ENCODE data around the gene EXOSC2.

Gene EXOSC2

GRCh38 chr9:130669965-130670364, 23.6 kb upstream of the EXOSC2 start:
- in situ Hi-C loops (cut with HindIII; ENCODE audit: low pct_ligation_motif_present, low sequenced_read_pairs), result no loop called here
- no peak overlapping the region for H3K4me3 ChIP-seq (ENCODE audit: low read depth, low read length)
- no peaks in the 10 kb centered on the region for H3K36me3 ChIP-seq (replicated peaks)
- TF ChIP-seq CTCF (IDR thresholded peaks at IDR 0.05; ENCODE audit: low read depth, low read length, missing control alignments), result no peak
- no peak for DNase-seq
- peaks cover 22% of the 10 kb centered on the region for H3K27me3 ChIP-seq (replicated peaks)
- H3K27ac ChIP-seq, result no peak overlapping the region

- no peak overlapping the region for H3K27ac ChIP-seq
- H3K36me3 ChIP-seq (replicated peaks), result no peaks in the 10 kb centered on the region
- DNase-seq, result no peak
- in situ Hi-C loops (cut with HindIII; ENCODE audit: low pct_ligation_motif_present, low sequenced_read_pairs), result no loop called here
- no peak overlapping the region for H3K4me3 ChIP-seq (ENCODE audit: low read depth, low read length)
- peaks cover 18% of the 10 kb centered on the region for H3K27me3 ChIP-seq (replicated peaks)
- TF ChIP-seq CTCF (IDR thresholded peaks at IDR 0.05; ENCODE audit: low read depth, low read length, missing control alignments), result no peak
These were observed 22.9 kb upstream of the EXOSC2 start for GRCh38 chr9:130670644-130671043.

- no peak for TF ChIP-seq CTCF (IDR thresholded peaks at IDR 0.05; ENCODE audit: low read depth, low read length, missing control alignments)
- in situ Hi-C loops (cut with HindIII; ENCODE audit: low pct_ligation_motif_present, low sequenced_read_pairs), result no loop called here
- DNase-seq, result no peak
- H3K4me3 ChIP-seq (ENCODE audit: low read depth, low read length), result no peak overlapping the region
- no peaks in the 10 kb centered on the region for H3K36me3 ChIP-seq (replicated peaks)
- H3K27ac ChIP-seq, result no peak overlapping the region
- peaks cover under 1% of the 10 kb centered on the region for H3K27me3 ChIP-seq (replicated peaks)
These were observed 21.1 kb upstream of the EXOSC2 start for GRCh38 chr9:130672466-130672865.

GRCh38 chr9:130672933-130673615, 20.5 kb upstream of the EXOSC2 start:
- in situ Hi-C loops (cut with HindIII; ENCODE audit: low pct_ligation_motif_present, low sequenced_read_pairs), result no loop called here
- Histone ChIP-seq H3K36me3 (replicated peaks) (no peaks in the 10 kb centered on the region), H3K27ac (no peak overlapping the region), H3K27me3 (replicated peaks) (no peaks in the 10 kb centered on the region), H3K4me3 (ENCODE audit: low read depth, low read length) (no peak overlapping the region)
- no peak for TF ChIP-seq CTCF (IDR thresholded peaks at IDR 0.05; ENCODE audit: low read depth, low read length, missing control alignments)
- DNase-seq, result no peak

GRCh38 chr9:130675396-130675795, 18.2 kb upstream of the EXOSC2 start:
- in situ Hi-C loops (cut with HindIII; ENCODE audit: low pct_ligation_motif_present, low sequenced_read_pairs), result no loop called here
- Histone ChIP-seq H3K27me3 (replicated peaks) (peaks cover 4% of the 10 kb centered on the region), H3K4me3 (ENCODE audit: low read depth, low read length) (no peak overlapping the region), H3K36me3 (replicated peaks) (no peaks in the 10 kb centered on the region), H3K27ac (no peak overlapping the region)
- TF ChIP-seq CTCF (IDR thresholded peaks at IDR 0.05; ENCODE audit: low read depth, low read length, missing control alignments), result no peak
- DNase-seq, result no peak

GRCh38 chr9:130677252-130677651, 16.3 kb upstream of the EXOSC2 start:
- Histone ChIP-seq H3K4me3 (ENCODE audit: low read depth, low read length) (no peak overlapping the region), H3K27me3 (replicated peaks) (peaks cover 7% of the 10 kb centered on the region), H3K36me3 (replicated peaks) (no peaks in the 10 kb centered on the region), H3K27ac (no peak overlapping the region)
- DNase-seq, result no peak
- TF ChIP-seq CTCF (IDR thresholded peaks at IDR 0.05; ENCODE audit: low read depth, low read length, missing control alignments), result no peak
- in situ Hi-C loops (cut with HindIII; ENCODE audit: low pct_ligation_motif_present, low sequenced_read_pairs), result no loop called here
